Spleen (tissue), 7 donors: ENCODE data around the gene COMMD7.

ENCODE experiments used
- CTCF ChIP-seq, 11 experiments: fragments of 200-600 bp in 7 of 11; fragments of 450-650 bp in 4 of 11; sonication (generic) in 4 of 11; IDR thresholded peaks in 8 of 11; conservative IDR thresholded peaks in 3 of 11; 1 replicate in 7 of 11; 2 replicates in 4 of 11; pipeline versions ENCODE4 v1.4.0 to v1.8.0; 2016 to 2021; ENCODE audit warnings: antibody characterized with exemption in 11 of 11, inconsistent platforms in 4 of 11, mild to moderate bottlenecking in 1 of 11
- POLR2AphosphoS5 ChIP-seq, 3 donors: sonication (generic); formaldehyde crosslinking; IDR thresholded peaks; one replicate each; pipeline ENCODE4 v1.5.1; 2017; ENCODE audit warnings: antibody characterized with exemption in 3 of 3
- donor health status: DM: no; HTN: no; CAD: no; lungs with moderate emphysema.
- donor health status: DM: no; HTN: no; CAD: no.
- donor health status: DM: no; HTN: no; CAD: no.

GRCh38 chr20:32752458-32753250, 9.4 kb upstream of the COMMD7 start:
- no peak for TF ChIP-seq CTCF (IDR thresholded peaks at IDR 0.05 in 8 of 11, conservative IDR thresholded peaks at IDR 0.05 in 3 of 11)
- no peak for TF ChIP-seq POLR2AphosphoS5 (IDR thresholded peaks at IDR 0.05)
